SK-N-SH (cell line): ENCODE measurements around the gene SH3BP4.

Source experiments
- CTCF ChIP-seq: fragments of 200-600 bp; sonication (generic); IDR thresholded peaks from 2 replicates; pipeline ENCODE4 v1.6.1; 2017; ENCODE audit warnings: antibody characterized with exemption, mild to moderate bottlenecking, moderate library complexity
- EP300 ChIP-seq, 2 experiments: IDR thresholded peaks; 2 replicates each; pipeline versions ENCODE4 v1.4.0 to v1.6.1; 2012; ENCODE audit warnings: borderline replicate concordance in 1 of 2, low read depth in 1 of 2, low read length in 1 of 2
- EZH2phosphoT487 ChIP-seq: fragments of 200-600 bp; sonication (generic); IDR thresholded peaks from 2 replicates; pipeline ENCODE4 v1.6.1; 2017; ENCODE audit warnings: low read depth, mixed run types, mild to moderate bottlenecking, antibody characterized with exemption, moderate library complexity, borderline replicate concordance
- FOXM1 ChIP-seq: IDR thresholded peaks from 2 replicates; pipeline ENCODE4 v1.4.0; 2012; ENCODE audit warnings: low read depth, mild to moderate bottlenecking
- JUND ChIP-seq: IDR thresholded peaks from 2 replicates; pipeline ENCODE4 v1.4.0; 2012
- TCF12 ChIP-seq: IDR thresholded peaks from 2 replicates; pipeline ENCODE4 v1.4.0; 2012
- TEAD4 ChIP-seq: IDR thresholded peaks from 2 replicates; pipeline ENCODE4 v1.4.0; 2012; ENCODE audit warnings: mild to moderate bottlenecking, borderline replicate concordance; ENCODE audit not compliant: insufficient read depth
- YY1 ChIP-seq: IDR thresholded peaks from 2 replicates; pipeline ENCODE4 v1.4.0; 2012; ENCODE audit warnings: low read depth, mild to moderate bottlenecking
- TF ChIP-seq, protein P1 (sequence below): IDR thresholded peaks from 2 replicates; pipeline ENCODE4 v1.4.0; 2012; ENCODE audit warnings: low read depth, borderline replicate concordance

DNA sequence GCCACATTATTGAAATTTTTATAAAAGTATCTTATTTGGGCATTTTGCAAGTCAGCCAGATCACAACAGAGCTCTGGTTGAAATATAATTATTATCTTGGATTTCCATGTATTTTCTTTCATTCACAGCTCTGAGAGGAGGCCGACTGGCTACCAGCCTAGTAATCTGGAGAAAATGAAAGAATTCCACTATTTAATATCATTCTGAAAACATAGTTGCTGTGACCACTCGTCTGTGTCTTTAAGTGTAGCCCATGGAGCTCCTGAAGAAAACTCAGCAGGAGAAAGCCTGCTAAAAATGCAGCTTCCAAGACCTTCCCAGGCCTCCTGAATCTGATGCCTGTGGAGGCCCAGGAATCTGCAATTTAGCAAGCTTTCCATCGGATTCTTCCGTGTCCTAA, 114.7 kb downstream of the SH3BP4 start:
- no peak for TF ChIP-seq FOXM1
- no peak for TF ChIP-seq CTCF
- TF ChIP-seq TEAD4 = no peak
- no peak for TF ChIP-seq TCF12
- TF ChIP-seq, protein P1, sequence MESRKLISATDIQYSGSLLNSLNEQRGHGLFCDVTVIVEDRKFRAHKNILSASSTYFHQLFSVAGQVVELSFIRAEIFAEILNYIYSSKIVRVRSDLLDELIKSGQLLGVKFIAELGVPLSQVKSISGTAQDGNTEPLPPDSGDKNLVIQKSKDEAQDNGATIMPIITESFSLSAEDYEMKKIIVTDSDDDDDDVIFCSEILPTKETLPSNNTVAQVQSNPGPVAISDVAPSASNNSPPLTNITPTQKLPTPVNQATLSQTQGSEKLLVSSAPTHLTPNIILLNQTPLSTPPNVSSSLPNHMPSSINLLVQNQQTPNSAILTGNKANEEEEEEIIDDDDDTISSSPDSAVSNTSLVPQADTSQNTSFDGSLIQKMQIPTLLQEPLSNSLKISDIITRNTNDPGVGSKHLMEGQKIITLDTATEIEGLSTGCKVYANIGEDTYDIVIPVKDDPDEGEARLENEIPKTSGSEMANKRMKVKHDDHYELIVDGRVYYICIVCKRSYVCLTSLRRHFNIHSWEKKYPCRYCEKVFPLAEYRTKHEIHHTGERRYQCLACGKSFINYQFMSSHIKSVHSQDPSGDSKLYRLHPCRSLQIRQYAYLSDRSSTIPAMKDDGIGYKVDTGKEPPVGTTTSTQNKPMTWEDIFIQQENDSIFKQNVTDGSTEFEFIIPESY = no peak
- TF ChIP-seq EZH2phosphoT487 = no peak
- no peak for TF ChIP-seq YY1
- TF ChIP-seq EP300 (IDR thresholded peaks at IDR 0.05; ENCODE audit: borderline replicate concordance in 1 of 2, low read depth in 1 of 2, low read length in 1 of 2) = no peak
- no peak for TF ChIP-seq JUND
